ENCODE data around the gene BLVRB. TPM values are rescaled to one million over a fixed set of nuclear protein-coding genes. Genes with fewer than 3 reads are reported as not detected.

BLVRB gene
- total RNA-seq, 3 donors from 2014 or later (not counting 1 experiment from before 2014, with no cell fraction given): 16.8 to 25.2 (median 18.3) TPM

DNA sequence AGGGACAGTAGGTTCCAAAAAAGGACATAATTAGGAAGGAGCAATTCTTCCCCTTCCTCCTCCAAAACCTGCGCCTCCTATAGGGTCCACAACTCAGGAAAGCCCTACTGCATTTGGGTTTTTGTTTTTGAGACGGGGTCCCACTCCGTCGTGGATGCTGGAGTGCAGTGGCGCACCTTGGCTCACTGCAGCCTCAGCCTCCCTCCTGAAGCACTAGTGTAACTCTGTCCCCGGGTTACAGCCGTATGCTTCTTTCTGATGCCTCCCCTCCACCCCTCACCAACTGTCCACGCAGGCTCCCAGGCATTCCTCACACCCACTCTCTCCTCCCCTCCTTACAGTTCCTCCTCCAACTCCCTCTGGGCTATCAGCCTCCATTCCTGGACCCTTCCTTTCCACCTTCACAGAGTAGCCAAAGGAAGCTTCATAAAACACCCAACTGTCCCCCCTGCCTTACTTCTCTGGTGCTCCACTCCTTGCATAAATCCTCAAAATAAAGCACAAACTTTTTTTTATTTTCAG, 19.2 kb downstream of the BLVRB start:
- WGBS (ENCODE audit: insufficient coverage): 96% methylated on average over 8 of the region's 8 CpGs
- Histone ChIP-seq H3K4me3 (ENCODE audit: low read length) (no peak overlapping the region), H3K27ac (ENCODE audit: low read length) (no peak overlapping the region), H3K4me1 (ENCODE audit: control insufficient read depth, insufficient read depth, low read length) (peaks cover 13% of the 10 kb centered on the region), H3K9me3 (ENCODE audit: control insufficient read depth, insufficient read depth, low read length) (no peaks in the 10 kb centered on the region), H3K36me3 (ENCODE audit: control insufficient read depth, insufficient read depth, low read length) (peaks cover 7% of the 10 kb centered on the region), H3K27me3 (ENCODE audit: control insufficient read depth, insufficient read depth, low read length) (no peaks in the 10 kb centered on the region)
- Mint-ChIP-seq H3K27ac (peak overlapping the region; percentile 31 to 68), H3K9me3 (no peaks in the 10 kb centered on the region), H3K36me3 (no peaks in the 10 kb centered on the region), H3K4me3 (peak overlapping the region; percentile 35), H3K4me1 (peaks cover 25 to 29% of the 10 kb centered on the region in 2 donors), H3K27me3 (ENCODE audit: low read depth in 2 of 2) (no peaks in the 10 kb centered on the region)
- intact Hi-C loops (cut with micrococcal nuclease): no loop called here
- ATAC-seq (no peak), DNase-seq (no peak)
- TF ChIP-seq, protein P1, sequence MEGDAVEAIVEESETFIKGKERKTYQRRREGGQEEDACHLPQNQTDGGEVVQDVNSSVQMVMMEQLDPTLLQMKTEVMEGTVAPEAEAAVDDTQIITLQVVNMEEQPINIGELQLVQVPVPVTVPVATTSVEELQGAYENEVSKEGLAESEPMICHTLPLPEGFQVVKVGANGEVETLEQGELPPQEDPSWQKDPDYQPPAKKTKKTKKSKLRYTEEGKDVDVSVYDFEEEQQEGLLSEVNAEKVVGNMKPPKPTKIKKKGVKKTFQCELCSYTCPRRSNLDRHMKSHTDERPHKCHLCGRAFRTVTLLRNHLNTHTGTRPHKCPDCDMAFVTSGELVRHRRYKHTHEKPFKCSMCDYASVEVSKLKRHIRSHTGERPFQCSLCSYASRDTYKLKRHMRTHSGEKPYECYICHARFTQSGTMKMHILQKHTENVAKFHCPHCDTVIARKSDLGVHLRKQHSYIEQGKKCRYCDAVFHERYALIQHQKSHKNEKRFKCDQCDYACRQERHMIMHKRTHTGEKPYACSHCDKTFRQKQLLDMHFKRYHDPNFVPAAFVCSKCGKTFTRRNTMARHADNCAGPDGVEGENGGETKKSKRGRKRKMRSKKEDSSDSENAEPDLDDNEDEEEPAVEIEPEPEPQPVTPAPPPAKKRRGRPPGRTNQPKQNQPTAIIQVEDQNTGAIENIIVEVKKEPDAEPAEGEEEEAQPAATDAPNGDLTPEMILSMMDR (IDR thresholded peaks at IDR 0.05): no peak

DNA sequence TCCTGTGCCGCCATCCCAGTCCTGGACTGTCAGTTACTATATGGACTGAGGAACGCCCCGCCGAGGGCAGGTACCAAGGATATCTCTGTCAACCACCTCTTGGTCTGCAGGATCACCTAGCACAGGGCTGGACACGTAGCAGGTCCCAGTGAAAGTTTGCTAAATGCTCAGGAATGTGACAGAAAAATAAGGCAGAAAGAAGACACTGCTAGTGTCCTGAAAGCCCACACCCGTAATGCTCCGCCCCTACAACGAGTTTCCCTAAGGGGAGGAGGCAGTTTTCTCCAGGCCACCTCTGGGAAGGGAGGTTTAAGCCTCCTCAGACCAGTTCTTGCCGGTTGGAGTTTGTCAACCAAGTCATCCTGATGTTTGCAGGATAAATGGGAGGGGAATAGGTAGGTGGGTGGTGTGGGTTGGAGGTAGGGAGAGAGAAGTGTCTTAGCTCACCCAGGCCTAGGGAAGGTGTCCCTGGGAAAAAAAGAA, 19.7 kb downstream of the BLVRB start:
- ATAC-seq (no peak), DNase-seq (no peak)
- peaks cover 12% of the 10 kb centered on the region for H3K36me3 ChIP-seq (ENCODE audit: control insufficient read depth, insufficient read depth, low read length)
- H3K4me3 ChIP-seq (ENCODE audit: low read length): no peak overlapping the region
- Mint-ChIP-seq H3K27me3 (ENCODE audit: low read depth in 2 of 2) (no peaks in the 10 kb centered on the region), H3K4me3 (peak overlapping the region; percentile 69), H3K36me3 (no peaks in the 10 kb centered on the region), H3K27ac (peak overlapping the region; percentile 92 to 97), H3K4me1 (peaks cover 25 to 29% of the 10 kb centered on the region in 2 donors), H3K9me3 (no peaks in the 10 kb centered on the region)
- TF ChIP-seq, protein P1 (IDR thresholded peaks at IDR 0.05): no peak
- H3K9me3 ChIP-seq (ENCODE audit: control insufficient read depth, insufficient read depth, low read length): no peaks in the 10 kb centered on the region
- no peaks in the 10 kb centered on the region for H3K27me3 ChIP-seq (ENCODE audit: control insufficient read depth, insufficient read depth, low read length)
- H3K27ac ChIP-seq (ENCODE audit: low read length): no peak overlapping the region
- peaks cover 13% of the 10 kb centered on the region for H3K4me1 ChIP-seq (ENCODE audit: control insufficient read depth, insufficient read depth, low read length)
- intact Hi-C loops (cut with micrococcal nuclease): no loop called here
- WGBS (ENCODE audit: insufficient coverage): 90% methylated on average over 9 of the region's 9 CpGs

DNA sequence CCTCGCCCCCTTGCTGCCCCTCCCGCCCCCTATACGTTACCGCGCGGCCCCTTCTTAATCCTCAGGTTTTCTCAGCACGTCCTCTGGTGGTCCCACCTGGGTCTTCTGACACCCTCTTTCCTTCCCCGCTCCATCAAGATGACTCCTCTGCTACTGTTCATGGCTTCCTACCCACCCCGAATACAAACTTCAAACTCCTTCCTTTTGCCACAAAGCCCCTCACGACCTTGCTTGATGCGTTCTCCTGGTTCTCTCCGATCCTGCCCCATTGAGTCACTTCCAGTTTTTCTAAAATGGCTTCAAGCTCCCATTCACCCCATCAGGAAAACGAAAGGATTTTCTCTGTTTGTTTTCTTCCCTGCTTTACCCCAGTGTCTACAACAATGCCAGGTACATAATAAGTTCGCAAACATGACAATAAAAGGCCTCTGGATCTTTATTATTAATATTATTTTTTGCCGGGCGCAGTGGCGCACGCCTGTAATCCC, 20.7 kb downstream of the BLVRB start:
- ATAC-seq (no peak), DNase-seq (no peak)
- Mint-ChIP-seq H3K4me1 (peaks cover 25 to 29% of the 10 kb centered on the region in 2 donors), H3K27ac (peak overlapping the region; percentile 92 to 97), H3K27me3 (ENCODE audit: low read depth in 2 of 2) (no peaks in the 10 kb centered on the region), H3K9me3 (no peaks in the 10 kb centered on the region), H3K36me3 (no peaks in the 10 kb centered on the region), H3K4me3 (peak overlapping the region; percentile 98)
- TF ChIP-seq, protein P1 (IDR thresholded peaks at IDR 0.05): no peak
- intact Hi-C loops (cut with micrococcal nuclease): loop anchor here (1.0 kb wide), 2 partner anchors 19 to 21 kb away; no protein-coding TSS in a partner anchor
- Histone ChIP-seq H3K4me1 (ENCODE audit: control insufficient read depth, insufficient read depth, low read length) (peaks cover 13% of the 10 kb centered on the region), H3K27me3 (ENCODE audit: control insufficient read depth, insufficient read depth, low read length) (no peaks in the 10 kb centered on the region), H3K27ac (ENCODE audit: low read length) (peak overlapping the region; percentile 64), H3K9me3 (ENCODE audit: control insufficient read depth, insufficient read depth, low read length) (no peaks in the 10 kb centered on the region), H3K4me3 (ENCODE audit: low read length) (peak overlapping the region; percentile 91), H3K36me3 (ENCODE audit: control insufficient read depth, insufficient read depth, low read length) (peaks cover 16% of the 10 kb centered on the region)
- 25% methylated on average over 18 of the region's 18 CpGs for WGBS (ENCODE audit: insufficient coverage)
